Hepatocyte (in vitro differentiated cells): Measurements from ENCODE around the gene IRX3.

Source experiments
- EZH2phosphoT487 ChIP-seq: fragments of 200-600 bp; sonication (generic); IDR thresholded peaks from one replicate; pipeline ENCODE4 v1.6.1; 2018; ENCODE audit warnings: antibody characterized with exemption, mild to moderate bottlenecking, low read depth, moderate library complexity; ENCODE audit not compliant: unreplicated experiment, severe bottlenecking
- TF ChIP-seq, protein P1 (sequence below): fragments of 200-600 bp; sonication (generic); IDR thresholded peaks from 2 replicates; pipeline ENCODE4 v1.5.1; 2016; ENCODE audit warnings: antibody characterized with exemption, mild to moderate bottlenecking; ENCODE audit not compliant: poor library complexity

DNA sequence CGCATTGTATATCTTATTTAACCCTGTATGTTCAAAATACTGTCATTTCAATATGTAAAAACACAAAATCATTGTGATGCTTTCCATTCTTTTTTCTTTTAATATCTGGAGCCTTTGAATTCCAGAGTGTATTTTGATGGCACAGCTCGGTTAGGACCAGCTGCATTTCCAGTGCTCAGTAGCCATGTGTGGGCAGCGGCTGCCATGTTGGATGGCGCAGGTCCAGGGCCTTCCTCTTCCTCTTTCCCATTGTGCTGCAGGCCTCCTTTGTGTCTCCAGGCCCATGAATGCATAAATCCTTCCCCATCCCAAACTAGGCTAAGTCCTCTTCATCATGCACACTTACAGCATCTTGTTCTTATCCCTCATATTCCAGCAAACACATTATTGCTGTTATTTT lies 13.0 kb downstream of the IRX3 start:
- TF ChIP-seq, protein P1, sequence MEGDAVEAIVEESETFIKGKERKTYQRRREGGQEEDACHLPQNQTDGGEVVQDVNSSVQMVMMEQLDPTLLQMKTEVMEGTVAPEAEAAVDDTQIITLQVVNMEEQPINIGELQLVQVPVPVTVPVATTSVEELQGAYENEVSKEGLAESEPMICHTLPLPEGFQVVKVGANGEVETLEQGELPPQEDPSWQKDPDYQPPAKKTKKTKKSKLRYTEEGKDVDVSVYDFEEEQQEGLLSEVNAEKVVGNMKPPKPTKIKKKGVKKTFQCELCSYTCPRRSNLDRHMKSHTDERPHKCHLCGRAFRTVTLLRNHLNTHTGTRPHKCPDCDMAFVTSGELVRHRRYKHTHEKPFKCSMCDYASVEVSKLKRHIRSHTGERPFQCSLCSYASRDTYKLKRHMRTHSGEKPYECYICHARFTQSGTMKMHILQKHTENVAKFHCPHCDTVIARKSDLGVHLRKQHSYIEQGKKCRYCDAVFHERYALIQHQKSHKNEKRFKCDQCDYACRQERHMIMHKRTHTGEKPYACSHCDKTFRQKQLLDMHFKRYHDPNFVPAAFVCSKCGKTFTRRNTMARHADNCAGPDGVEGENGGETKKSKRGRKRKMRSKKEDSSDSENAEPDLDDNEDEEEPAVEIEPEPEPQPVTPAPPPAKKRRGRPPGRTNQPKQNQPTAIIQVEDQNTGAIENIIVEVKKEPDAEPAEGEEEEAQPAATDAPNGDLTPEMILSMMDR = no peak
- no peak for TF ChIP-seq EZH2phosphoT487
